IMR-90 (cell line): Measurements from ENCODE around the gene TAPBP.

Experiments
- POLR2A ChIP-seq: IDR thresholded peaks from 2 replicates; pipeline ENCODE4 v1.6.1; 2012; ENCODE audit warnings: mild to moderate bottlenecking, low read depth, low read length
- RAD21 ChIP-seq: IDR thresholded peaks from 2 replicates; pipeline ENCODE4 v1.6.1; 2012; ENCODE audit warnings: low read length, improper control_type of control experiment
- RCOR1 ChIP-seq: IDR thresholded peaks from 2 replicates; pipeline ENCODE4 v1.6.1; 2012; ENCODE audit warnings: mild to moderate bottlenecking, low read length, improper control_type of control experiment; ENCODE audit not compliant: insufficient replicate concordance
- RFX5 ChIP-seq: IDR thresholded peaks from 2 replicates; pipeline ENCODE4 v1.8.0; 2012; ENCODE audit warnings: low read depth, mild to moderate bottlenecking, low read length, moderate library complexity
- SMC3 ChIP-seq: fragments of 150-350 bp; IDR thresholded peaks from 2 replicates; pipeline ENCODE4 v1.6.1; 2016; ENCODE audit warnings: low read depth, mild to moderate bottlenecking, antibody characterized with exemption, low read length, moderate library complexity
- TF ChIP-seq, protein P1 (sequence below): conservative IDR thresholded peaks from 2 replicates; pipeline ENCODE4 v1.5.1; 2012; ENCODE audit warnings: mild to moderate bottlenecking, low read depth, low read length, improper control_type of control experiment
- TF ChIP-seq, protein P2 (sequence below): fragments of 150-350 bp; IDR thresholded peaks from 2 replicates; pipeline ENCODE4 v1.6.1; 2017; ENCODE audit warnings: mild to moderate bottlenecking, antibody characterized with exemption, low read length, low read depth
- TF ChIP-seq, protein P3 (sequence below): fragments of 150-350 bp; IDR thresholded peaks from 2 replicates; pipeline ENCODE4 v1.6.1; 2016; ENCODE audit warnings: low read depth, mild to moderate bottlenecking, low read length, moderate library complexity, borderline replicate concordance

DNA sequence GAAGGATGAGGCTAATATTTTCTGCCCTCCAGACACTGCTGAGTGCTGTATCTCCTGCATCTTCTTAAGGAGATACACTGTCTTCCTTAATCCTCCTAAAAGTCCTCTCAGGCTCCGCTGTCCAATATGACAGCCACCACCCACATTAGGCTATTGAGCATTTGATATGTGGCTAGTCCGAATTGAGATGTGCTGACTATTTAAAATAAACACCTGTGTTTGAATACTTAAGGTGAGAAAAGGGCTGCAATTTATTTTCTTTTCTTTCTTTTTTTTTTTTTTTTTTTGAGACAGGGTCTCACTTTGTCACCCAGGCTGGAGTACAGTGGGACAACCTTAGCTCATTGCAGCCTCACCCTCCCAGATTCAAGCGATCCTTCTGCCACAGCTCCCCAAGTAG lies 12.0 kb downstream of the TAPBP start:
- no peak for TF ChIP-seq RAD21
- TF ChIP-seq, protein P1, sequence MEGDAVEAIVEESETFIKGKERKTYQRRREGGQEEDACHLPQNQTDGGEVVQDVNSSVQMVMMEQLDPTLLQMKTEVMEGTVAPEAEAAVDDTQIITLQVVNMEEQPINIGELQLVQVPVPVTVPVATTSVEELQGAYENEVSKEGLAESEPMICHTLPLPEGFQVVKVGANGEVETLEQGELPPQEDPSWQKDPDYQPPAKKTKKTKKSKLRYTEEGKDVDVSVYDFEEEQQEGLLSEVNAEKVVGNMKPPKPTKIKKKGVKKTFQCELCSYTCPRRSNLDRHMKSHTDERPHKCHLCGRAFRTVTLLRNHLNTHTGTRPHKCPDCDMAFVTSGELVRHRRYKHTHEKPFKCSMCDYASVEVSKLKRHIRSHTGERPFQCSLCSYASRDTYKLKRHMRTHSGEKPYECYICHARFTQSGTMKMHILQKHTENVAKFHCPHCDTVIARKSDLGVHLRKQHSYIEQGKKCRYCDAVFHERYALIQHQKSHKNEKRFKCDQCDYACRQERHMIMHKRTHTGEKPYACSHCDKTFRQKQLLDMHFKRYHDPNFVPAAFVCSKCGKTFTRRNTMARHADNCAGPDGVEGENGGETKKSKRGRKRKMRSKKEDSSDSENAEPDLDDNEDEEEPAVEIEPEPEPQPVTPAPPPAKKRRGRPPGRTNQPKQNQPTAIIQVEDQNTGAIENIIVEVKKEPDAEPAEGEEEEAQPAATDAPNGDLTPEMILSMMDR = no peak
- TF ChIP-seq POLR2A = no peak
- TF ChIP-seq, protein P2, sequence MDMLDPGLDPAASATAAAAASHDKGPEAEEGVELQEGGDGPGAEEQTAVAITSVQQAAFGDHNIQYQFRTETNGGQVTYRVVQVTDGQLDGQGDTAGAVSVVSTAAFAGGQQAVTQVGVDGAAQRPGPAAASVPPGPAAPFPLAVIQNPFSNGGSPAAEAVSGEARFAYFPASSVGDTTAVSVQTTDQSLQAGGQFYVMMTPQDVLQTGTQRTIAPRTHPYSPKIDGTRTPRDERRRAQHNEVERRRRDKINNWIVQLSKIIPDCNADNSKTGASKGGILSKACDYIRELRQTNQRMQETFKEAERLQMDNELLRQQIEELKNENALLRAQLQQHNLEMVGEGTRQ = no peak
- TF ChIP-seq RCOR1 = no peak
- TF ChIP-seq RFX5 = no peak
- TF ChIP-seq, protein P3, sequence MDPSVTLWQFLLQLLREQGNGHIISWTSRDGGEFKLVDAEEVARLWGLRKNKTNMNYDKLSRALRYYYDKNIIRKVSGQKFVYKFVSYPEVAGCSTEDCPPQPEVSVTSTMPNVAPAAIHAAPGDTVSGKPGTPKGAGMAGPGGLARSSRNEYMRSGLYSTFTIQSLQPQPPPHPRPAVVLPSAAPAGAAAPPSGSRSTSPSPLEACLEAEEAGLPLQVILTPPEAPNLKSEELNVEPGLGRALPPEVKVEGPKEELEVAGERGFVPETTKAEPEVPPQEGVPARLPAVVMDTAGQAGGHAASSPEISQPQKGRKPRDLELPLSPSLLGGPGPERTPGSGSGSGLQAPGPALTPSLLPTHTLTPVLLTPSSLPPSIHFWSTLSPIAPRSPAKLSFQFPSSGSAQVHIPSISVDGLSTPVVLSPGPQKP = no peak
- TF ChIP-seq SMC3 = no peak
